Left colon (tissue), 2 donors: ENCODE data around the gene SMTNL1. TPM values are rescaled to one million over a fixed set of nuclear protein-coding genes. Genes with fewer than 3 reads are reported as not detected.

Source experiments
- ATAC-seq: fragments of 200-7000 bp; cut with Tn5 transposase; one replicate; pipeline ENCODE4 v1.9.1; 2020; ENCODE audit warnings: mild to moderate bottlenecking, moderate library complexity
- DNase-seq, 2 donors: peaks; one replicate each; pipeline ENCODE4 v3.0.0-alpha.2; 2020
- intact Hi-C, 2 donors: fragments of 100-400 bp; cut with DNase I in 1 of 2; cut with micrococcal nuclease in 1 of 2; formaldehyde crosslinking; loops; one replicate each; pipeline versions ENCODE4 v1.11.2 to v1.14.0; 2022; cut with DNase I, micrococcal nuclease
- long read RNA-seq: library from polyadenylated mRNA; unstranded; transcript quantifications from one replicate; pipeline ENCODE4 v2.0.0, GENCODE V29; 2021
- total RNA-seq, 2 donors: library from RNA; stranded (reverse); fragmentation: NEBNext Ultra II Directional; extraction: Animal tissue kit (Norgen Biotek cat#: 25700); gene quantifications; one replicate each; pipeline ENCODE4 v1.2.1, GENCODE V29; 2021
- donor health status: DM: no; HTN: no; CAD: no.
- donor health status: DM: yes; HTN: yes; CAD: no.

Gene SMTNL1, protein sequence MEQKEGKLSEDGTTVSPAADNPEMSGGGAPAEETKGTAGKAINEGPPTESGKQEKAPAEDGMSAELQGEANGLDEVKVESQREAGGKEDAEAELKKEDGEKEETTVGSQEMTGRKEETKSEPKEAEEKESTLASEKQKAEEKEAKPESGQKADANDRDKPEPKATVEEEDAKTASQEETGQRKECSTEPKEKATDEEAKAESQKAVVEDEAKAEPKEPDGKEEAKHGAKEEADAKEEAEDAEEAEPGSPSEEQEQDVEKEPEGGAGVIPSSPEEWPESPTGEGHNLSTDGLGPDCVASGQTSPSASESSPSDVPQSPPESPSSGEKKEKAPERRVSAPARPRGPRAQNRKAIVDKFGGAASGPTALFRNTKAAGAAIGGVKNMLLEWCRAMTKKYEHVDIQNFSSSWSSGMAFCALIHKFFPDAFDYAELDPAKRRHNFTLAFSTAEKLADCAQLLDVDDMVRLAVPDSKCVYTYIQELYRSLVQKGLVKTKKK
- not detected for total RNA-seq
- long read RNA-seq, result 0 reads

DNA sequence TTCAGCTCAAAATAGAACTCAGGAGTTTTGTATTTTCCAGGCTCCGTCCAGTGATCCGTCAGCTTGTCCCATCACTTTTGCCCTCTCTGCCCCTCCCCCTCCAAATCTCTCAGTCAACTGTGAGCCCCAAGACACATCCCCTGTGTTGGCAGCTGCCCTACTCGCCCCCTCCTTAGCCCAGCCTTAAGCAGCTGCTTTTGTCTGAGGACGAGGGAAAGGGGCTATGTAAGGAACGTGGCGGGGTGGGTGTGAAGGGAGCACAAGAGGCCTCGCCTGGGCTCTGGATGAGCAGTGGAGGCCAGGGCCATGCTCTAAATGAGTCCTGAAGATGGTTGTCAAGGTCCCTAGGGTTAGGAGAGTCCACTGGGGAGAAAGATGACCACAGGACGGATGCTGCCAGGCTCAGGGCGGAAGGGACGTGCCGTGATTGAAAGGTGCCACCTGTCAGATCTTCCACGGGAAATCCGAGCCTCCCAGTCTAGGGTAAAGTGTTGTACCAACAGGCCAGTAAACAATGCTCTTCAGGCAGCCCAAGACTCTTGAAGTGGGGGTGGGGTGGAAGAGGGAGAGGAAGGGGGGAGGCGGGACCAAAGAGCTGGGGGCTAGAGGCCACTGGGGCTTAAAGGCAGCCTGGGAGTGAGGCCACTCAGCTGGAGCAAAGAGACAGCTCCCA lies at the start of gene SMTNL1:
SMTNL1 (plus strand) TSS at position 649 of the 673 bp plus-strand sequence. CDS start 5,048 bp downstream, outside the sequence.
- intact Hi-C loops, result no loop called here
- ATAC-seq (no peak), DNase-seq (no peak)

DNA sequence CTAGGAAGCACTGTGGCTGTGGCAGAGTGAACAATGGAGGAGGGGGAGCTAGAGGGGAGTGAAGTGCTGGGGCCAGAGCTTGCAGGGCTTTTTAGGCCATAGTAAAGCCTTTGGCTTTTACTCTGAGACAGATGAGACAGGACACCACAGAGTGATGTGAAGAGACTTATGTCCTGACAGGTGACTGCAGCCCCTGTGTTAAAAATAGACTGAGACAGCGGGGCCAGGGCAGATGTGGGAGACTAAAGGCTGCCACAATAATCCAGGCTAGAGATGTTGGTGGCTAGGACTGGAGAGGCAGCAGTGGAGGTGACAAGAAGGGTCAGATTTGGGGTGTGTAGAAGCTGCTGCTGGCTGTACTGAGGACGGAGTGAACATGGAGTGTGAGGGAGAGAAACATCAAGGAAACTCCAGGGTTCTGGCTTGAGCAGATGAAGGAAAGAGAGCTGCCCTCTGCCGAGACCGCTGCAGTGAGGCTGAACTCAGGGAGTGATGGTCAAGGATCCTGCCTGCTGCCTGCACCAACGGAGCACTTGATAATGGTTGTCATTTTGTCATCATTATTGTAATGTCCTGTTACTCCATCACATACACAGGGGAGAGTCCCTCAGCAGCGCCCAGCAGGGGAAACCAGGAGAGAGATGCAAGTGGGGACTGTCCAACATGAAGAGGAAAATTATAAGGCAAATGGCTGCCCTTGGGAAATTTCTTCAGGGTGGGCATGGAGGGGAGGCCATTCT lies 49.3 kb upstream of the SMTNL1 start:
- ATAC-seq, result no peak
- intact Hi-C loops, result no loop called here
- DNase-seq, result no peak

DNA sequence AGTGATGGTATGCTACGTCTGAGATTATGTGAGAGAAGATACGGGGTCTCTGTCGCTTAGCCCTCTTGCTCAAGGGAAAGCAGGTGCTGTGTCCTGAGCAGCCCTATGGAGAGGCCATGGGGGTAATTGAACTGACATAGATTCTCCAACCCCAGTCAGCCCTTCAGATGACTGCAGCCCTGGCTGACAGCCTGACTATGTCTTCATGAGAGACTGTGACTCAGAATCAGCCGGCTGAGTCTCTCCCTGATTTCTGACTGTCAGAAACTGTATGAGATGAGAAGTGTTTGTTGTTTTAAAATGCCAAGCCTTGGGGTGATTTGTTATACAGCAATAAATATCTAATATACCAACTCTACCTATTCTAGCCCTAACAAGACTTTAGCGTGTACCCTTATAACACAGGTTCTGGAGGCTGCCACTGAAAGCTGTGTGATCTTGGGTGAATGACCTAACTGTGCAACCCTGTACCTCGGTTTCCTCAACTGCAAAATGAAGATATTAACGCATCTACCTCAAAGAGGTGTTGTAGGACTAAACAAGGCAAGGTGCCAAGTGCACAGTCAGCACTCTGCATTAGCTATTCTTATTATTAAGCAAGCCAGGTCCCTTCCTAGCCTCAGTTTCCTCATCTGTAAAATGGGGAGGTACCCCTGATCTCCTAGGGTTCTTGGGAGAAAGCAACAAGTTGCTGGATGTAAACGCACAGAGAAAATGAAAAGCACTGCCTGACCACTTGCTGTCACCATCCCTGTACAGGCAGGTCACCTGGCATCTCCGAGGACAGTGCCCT lies 46.7 kb upstream of the SMTNL1 start:
- DNase-seq (no peak), ATAC-seq (no peak)
- intact Hi-C loops, result loop anchor here in 1 of 2 donors (5.0 kb wide), 1 partner anchor 37 kb away; no protein-coding TSS in a partner anchor

DNA sequence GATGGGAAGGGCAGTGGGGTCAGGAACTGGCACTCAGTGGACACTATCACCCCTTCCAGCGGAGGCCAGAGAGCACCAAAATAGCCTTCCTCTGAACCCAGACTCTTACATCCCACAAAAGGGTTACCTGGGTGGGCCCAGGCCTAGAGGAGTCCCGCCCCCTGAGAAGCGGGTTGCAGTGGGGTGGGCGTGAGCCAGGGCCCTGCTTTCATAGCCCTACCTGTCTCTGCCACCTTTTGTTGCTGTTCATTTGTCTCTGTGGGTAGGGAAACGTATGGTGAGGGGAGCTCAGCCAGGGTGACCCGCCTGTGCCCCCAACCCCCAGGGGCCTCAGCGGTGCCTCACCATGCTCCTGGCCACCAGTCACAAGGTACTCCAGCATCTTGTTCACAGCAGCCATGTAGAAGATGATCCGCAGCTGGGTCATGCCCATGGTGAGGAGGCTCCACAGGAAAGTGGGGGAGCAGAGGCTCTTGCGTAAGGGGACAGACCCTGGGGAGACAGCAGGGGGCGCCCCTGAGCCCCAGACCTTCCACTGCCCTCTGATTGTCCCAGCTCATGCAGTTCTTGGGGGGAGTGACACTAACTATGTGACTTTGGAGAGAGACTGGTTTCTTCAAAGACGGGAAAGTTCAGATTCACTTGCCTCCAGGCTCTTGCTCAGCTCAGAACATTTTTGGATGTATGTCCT lies 45.9 kb upstream of the SMTNL1 start:
- peak; percentile 70 for ATAC-seq
- intact Hi-C loops, result loop anchor here in 1 of 2 donors (5.0 kb wide), 1 partner anchor 36 kb away; no protein-coding TSS in a partner anchor

GRCh38 chr11:57493507-57494503 lies 43.6 kb upstream of the SMTNL1 start:
- peak; percentile 78 for ATAC-seq
- intact Hi-C loops, result loop anchor here in 1 of 2 donors (5.0 kb wide), 1 partner anchor 33 kb away; no protein-coding TSS in a partner anchor
- peak; percentile 43 to 68 for DNase-seq

More for the DNA sequence above, 45.9 kb upstream of the SMTNL1 start:
- DNase-seq, result peak in 1 of 2 donors; percentile 48

- ATAC-seq, result no peak
- DNase-seq, result no peak
- intact Hi-C loops, result no loop called here
Observed at GRCh38 chr11:57496109-57496820, 41.1 kb upstream of the SMTNL1 start.

DNA sequence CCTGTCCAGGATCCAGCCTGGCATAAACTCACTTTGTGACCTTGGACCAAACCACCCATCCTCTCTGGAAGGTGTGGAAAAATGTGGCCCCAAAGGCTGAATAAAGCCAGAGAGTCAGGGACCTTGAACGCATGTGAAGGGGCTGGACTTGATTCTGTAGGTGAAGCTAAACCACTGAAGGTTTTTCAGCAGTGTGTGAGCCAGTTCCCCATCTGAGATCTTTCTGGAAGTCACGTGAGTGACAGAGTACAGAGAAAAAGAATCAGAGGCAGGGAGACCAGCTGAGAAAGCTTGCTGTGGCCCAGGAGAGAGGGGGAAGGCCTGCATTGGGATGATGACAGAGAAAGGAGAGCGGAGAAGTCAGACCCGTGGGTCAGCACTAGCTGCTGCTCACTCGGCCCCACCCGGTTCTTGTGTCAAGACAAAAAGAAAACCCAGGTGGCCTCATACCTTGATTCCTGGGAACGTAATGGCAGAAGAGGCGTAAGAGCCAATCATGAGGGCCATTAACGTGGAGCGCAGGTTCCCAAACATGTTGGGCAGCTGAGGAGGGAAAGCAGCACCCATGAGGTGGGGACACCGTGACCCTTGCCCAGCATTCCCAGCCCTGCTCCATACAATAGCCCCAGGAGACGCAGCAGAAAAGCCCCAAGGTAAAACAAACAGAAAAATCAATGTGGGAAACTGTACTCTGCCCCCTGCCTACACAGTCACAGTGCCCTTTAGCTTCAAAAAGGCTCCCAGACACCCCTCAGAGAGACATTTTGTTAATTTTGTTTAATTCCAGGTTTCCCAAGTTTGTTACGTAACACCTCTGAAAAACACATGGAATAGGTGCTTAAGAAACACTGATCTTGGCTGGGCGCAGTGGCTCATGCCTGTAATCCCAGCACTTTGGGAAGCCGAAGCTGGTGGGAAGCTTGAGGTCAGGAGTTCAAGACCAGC lies 39.8 kb upstream of the SMTNL1 start:
- intact Hi-C loops, result no loop called here
- no peak for ATAC-seq

GRCh38 chr11:57498540-57498939 lies 38.9 kb upstream of the SMTNL1 start:
- ATAC-seq, result no peak
- intact Hi-C loops, result no loop called here

More for the DNA sequence above, 39.8 kb upstream of the SMTNL1 start:
- DNase-seq, result no peak

DNA sequence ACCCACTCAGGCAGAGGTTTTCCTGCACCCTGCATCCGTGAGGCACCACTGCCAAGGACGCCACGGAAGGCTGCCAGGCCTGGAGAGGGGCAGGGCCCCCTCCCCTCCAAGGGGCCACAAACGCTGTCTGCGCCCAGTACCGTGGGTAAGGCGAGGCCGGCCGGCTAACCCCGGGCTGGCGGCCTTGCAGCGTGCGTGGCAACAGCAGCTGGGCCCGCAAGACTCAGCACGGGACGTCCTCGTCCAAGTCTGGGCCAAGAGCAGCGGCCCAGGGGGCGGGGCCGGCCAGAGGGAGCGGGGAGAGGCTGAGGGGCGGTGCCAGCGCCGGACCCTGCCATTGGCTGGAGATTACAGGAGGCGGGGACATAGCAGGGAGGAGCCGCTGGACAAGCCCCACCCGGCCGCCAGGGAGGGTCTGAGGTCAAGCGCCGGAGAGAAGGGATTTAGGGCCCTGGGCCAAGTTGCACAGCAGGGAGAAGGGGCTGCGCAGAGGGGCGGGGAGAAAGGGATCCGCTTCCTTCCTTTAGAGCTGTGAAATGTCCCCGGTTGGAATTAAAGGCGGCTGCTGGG lies 37.9 kb upstream of the SMTNL1 start:
- DNase-seq, result peak; percentile 94 to 95
- intact Hi-C loops, result no loop called here
- ATAC-seq, result peak; percentile 100

More at GRCh38 chr11:57498540-57498939, 38.9 kb upstream of the SMTNL1 start:
- no peak for DNase-seq

- DNase-seq (no peak), ATAC-seq (no peak)
- intact Hi-C loops, result no loop called here
Observed at GRCh38 chr11:57499983-57500461, 37.4 kb upstream of the SMTNL1 start.

GRCh38 chr11:57500515-57500914 lies 36.9 kb upstream of the SMTNL1 start:
- intact Hi-C loops, result no loop called here
- no peak for ATAC-seq
- DNase-seq, result no peak

GRCh38 chr11:57500926-57501325 lies 36.5 kb upstream of the SMTNL1 start:
- DNase-seq (no peak), ATAC-seq (no peak)
- intact Hi-C loops, result no loop called here

- intact Hi-C loops, result no loop called here
- DNase-seq, result no peak
Observed at GRCh38 chr11:57501953-57502352, 35.4 kb upstream of the SMTNL1 start.

GRCh38 chr11:57502376-57502775 lies 35.0 kb upstream of the SMTNL1 start:
- no peak for DNase-seq
- ATAC-seq, result no peak
- intact Hi-C loops, result no loop called here

More at GRCh38 chr11:57501953-57502352, 35.4 kb upstream of the SMTNL1 start:
- no peak for ATAC-seq
